GM12873 (cell line): ENCODE measurements around the gene ZMYND8.

Experiments used
- CTCF ChIP-seq: IDR thresholded peaks from 2 replicates; pipeline ENCODE4 v1.5.1; 2012; ENCODE audit warnings: low read depth, mild to moderate bottlenecking, moderate library complexity, low read length, control low read depth; ENCODE audit not compliant: insufficient read depth; ENCODE audit errors: missing control alignments

ZMYND8 gene

GRCh38 chr20:47278907-47279348, 77.6 kb downstream of the ZMYND8 start:
- TF ChIP-seq CTCF: no peak

GRCh38 chr20:47276851-47277534, 79.5 kb downstream of the ZMYND8 start:
- no peak for TF ChIP-seq CTCF

GRCh38 chr20:47276251-47276650, 80.2 kb downstream of the ZMYND8 start:
- no peak for TF ChIP-seq CTCF

GRCh38 chr20:47275548-47275947, 81.0 kb downstream of the ZMYND8 start:
- no peak for TF ChIP-seq CTCF

GRCh38 chr20:47274401-47275108, 81.9 kb downstream of the ZMYND8 start:
- TF ChIP-seq CTCF: no peak

- no peak for TF ChIP-seq CTCF
These were observed 82.8 kb downstream of the ZMYND8 start for GRCh38 chr20:47273591-47274235.

- TF ChIP-seq CTCF: peak; percentile 79
These were observed 83.5 kb downstream of the ZMYND8 start for GRCh38 chr20:47272893-47273590.
